Measurements from ENCODE around the gene LCN1.
A peak's percentile ranks its signal among the peaks of the same experiment; 100 is the strongest.
"Not testable (repeated sequence)": the region's sequence is repeated elsewhere in the genome, so short reads cannot be mapped to it uniquely, and the experiment has no call there.

Gene LCN1

DNA sequence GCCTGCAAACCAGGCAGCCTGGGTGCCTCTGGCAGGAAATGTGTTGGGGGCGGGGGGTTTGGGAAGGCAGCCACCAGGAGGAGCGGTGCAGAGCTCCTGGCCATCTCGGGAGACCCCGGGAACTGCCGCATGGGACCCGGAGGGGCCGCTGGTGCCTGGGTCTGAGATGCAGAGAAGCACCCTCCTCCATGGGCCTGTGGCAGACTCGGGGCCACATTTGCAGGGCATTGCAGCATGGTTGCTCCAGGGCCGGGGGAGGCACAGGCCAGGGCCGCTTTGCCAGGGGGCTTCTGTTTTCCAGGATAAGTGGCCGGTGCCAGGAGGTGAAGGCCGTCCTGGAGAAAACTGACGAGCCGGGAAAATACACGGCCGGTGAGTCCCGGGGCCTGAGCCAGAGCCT, 1.7 kb downstream of the LCN1 start:
- no peak for DNase-seq (ENCODE audit: low spot score)

DNA sequence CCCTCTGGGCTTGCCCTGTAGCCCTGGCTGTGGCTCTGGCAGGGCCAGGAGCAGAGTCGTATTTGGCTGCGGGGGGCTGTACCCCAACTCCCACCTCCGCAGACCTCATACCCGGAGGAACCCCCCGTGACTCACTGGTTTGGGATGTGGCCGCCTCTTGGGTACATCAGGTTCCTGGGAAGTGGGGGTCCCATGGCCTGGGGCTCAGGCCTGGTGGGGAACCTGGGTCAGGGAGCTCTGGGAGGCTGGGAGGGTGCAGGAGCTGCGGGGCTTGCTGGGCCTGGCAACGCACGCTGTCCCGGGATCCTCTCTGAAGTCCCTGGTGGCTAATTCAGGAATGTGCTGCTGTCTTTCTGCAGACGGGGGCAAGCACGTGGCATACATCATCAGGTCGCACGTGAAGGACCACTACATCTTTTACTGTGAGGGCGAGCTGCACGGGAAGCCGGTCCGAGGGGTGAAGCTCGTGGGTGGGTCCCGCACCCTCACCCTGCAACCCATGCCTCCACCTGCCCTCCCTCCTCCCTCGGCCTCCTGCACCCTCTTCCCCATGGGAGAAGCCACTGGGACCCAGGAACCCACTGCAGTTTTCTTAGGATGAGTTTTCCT, 2.4 kb downstream of the LCN1 start:
- no peak for DNase-seq (ENCODE audit: low spot score)

DNA sequence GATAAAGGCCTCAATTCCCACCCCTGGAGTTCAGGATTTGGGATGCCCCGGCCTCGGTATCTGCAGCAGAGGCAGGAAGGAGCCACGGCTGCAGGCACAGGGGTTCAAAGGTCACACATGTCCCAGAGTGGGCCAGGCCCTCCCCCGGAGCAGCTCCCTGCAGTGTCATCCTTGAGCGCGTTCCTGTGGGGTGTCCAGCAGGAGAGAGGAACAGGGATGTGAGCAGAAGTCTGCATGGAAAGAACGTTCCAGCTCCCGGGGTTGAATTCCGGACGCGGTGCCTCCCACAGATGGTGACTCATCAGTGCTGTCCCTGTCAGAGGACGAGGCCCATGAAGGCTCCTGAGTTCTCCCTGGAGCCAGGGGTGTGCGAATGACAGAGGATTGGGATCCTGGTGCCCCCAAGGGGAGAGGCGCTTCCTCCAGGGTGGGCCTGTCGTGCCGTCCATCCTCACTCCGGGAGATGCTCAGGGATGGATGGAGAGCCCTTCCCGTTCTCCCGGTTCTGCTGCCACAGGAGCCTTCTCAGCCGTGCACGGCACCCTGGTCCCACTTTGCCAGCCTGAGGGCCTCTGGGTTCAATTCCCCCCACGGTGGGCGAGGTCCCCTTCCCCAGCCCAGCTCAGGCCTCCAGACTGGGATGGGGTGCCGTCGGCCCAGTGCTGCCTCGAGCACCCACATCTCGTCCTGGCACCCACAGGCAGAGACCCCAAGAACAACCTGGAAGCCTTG, 3.1 kb downstream of the LCN1 start:
- DNase-seq (ENCODE audit: low spot score): no peak

DNA sequence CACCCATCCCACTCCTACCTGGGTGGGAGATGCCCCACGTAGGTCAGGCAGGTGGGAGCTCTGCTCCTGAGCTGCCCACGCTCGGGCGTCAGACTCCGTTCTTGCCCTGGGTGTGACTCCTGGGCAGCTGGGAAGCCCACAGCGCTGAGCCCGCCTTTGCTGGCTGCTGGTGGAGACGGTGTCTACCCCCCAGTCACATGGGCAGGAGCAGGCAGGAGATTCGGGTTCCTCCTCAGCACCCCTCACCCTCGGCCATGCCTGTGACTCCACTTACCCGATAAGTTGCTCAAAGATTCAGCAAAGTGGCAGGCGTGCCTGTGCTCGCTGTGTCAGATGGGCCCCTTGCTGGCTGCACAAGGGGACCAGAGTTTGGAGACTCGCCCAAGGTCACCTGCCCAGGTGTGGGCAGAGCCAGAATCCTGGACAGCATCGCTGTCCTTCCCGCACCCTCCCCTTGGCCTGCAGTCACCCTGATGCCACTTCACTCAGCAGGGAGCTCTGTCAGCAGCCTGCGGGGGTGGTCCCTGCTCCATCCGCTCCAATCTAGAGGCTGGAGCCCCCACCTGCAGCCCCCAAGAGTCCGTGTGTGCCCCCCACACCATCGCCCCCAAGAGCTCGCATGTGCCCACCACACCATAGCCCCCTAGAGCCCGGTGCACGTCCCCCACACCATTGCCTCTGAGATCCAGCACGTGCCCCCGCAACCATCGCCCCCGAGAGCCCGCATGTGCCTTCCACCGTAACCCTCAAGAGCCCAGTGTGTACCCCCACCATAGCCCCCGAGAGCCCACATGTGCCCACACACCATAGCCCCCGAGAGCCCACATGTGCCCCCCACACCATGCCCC, 4.2 kb downstream of the LCN1 start:
- no peak for DNase-seq (ENCODE audit: low spot score)

DNA sequence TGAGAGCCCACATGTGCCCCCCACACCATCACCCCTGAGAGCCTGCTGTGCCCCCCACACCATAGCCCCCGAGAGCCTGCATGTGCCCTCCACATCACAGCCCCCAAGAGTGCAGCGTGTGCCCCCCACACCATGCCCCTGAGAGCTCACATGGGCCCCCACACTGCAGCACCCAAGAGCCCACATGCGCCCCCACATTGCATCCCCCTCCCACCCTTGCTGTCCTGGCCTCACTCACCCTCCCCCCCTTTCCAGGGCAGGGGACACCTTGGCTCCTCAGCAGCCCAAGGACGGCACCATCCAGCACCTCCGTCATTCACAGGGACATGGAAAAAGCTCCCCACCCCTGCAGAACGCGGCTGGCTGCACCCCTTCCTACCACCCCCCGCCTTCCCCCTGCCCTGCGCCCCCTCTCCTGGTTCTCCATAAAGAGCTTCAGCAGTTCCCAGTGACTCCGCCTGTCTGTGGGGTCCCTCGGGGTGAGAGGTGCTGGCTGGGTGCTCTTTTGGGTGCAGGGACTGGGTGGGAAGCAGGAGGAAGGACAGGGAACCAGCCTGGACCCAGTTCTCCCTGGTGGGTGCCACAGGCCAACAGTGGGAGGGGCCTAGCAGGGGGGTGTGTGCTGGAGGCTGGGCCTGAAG, 5.0 kb downstream of the LCN1 start:
- no peak for DNase-seq (ENCODE audit: low spot score)

DNA sequence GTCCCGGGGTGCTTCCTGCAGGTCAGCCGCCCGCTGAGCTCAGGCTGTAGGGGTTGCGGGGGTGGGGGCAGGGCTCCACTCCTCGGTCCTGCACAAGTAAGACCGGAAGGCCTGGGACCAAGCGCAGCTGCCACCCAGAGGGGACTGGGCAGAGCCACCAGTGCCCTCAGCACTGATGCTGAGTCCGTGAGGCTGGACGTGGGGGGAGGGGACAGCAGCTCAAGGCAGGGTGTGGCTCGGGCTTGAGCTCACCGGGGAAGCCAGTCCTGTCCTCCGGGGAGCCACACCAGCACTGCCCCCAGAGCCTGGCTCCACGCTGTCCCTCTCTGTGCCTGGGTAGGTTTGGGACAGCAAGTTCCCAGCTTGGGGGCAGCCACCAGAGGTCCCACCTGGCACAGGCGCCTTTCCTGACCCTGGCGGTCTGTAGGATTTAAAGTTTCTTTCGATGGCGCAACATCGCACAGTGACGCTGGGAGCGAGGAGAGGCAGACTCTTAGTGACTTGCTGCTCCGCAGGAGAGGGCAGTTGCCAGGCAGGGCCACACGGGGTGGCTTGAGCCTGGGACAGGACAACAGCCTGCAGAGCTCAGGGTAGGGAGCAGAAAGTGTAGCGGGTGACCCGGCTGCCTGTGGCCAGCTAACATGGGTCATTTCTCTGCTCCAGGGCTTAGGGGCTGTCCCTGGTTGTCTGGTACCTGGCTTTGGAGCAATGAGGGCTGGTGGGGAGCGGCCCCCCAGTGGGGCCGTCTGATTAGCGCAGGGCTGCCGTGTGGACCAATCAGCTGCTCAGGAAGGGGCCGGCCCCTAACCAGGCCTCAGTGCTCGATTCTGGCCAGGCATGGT, 5.7 kb downstream of the LCN1 start:
- no peak for DNase-seq (ENCODE audit: low spot score)

DNA sequence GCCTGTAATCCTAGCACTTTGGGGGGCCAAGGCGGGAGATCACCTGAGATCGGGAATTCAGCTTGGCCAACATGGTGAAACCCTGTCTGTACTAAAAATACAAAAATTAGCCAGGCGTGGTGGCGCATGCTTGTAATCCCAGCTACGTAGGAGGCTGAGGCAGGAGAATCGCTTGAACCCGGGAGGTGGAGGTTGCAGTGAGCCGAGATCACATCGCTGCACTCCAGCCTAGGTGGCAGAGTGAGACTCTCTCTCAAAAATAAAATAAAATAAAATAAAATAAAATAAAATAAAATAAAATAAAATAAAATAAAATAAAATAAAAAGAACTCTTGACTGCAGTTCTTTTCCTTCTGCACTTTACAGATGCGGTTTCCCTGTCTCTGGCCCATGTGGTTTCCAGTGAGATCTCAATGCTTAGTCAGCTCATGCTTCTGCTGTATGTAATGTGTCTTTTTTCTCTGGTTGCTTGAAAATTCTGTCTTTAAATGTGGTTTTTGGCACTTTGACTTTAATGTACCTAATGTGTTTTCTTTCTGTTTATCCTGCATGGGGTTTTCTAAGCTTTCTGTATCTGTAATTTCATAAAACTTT, 7.7 kb downstream of the LCN1 start:
- DNase-seq (ENCODE audit: low spot score): not testable (repeated sequence)

DNA sequence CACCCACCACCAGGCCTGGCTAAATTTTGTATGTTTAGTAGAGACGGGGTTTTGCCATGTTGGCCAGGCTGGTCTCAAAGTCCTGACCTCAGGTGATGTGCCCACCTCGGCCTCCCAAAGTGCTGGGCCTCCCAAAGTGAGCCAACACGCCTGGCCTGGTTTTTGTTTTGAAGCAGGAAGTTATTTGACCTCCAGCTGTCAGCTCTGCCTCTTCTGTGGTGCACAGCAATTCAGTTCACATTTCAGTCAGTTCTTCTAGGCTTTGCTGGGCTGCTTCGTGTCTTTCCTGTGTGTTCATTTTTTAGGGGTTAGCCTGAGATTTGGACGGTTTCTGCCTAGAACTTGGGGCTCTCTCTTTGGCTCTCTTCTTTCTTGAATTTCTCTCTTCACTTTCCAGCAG, 8.9 kb downstream of the LCN1 start:
- no peak for DNase-seq (ENCODE audit: low spot score)

DNA sequence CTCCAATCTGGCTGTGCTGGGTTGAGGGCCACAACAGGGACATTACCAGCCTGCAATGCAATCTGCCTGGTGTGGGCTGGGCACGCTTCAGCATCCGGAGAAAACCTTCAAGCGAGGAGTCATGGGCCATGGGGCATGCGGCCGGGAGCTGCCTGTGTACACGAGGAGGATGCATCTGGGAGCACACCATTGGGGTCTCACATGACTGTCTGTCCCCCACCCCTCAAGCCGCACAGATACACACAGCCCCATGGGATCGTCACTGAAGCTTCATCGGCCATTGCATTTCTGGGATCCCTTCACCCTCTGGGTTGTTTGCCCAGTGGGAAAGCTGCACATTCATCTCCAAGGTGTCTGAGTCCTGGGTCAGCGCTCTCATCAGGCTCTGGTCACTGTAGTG, 9.9 kb downstream of the LCN1 start:
- DNase-seq (ENCODE audit: low spot score): no peak

DNA sequence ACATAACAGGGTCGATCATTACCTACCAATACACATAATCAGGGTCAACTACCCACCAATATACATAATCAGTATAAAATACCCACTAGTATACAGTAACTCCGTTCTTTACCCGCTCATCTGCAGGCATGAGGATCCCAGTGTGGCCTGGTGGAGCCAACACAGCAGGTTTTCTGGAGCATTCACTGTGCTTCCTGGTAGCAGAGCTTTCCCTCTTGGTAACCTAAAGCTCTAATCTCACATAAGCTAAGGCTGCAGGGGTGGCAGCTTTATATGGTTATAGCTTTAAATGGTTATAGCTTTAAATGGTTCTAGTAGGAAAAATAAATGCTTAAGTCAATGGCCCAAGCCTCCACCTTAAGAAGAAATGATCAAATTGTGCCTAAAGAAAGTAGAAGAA, 11.9 kb downstream of the LCN1 start:
- DNase-seq (ENCODE audit: low spot score): no peak

DNA sequence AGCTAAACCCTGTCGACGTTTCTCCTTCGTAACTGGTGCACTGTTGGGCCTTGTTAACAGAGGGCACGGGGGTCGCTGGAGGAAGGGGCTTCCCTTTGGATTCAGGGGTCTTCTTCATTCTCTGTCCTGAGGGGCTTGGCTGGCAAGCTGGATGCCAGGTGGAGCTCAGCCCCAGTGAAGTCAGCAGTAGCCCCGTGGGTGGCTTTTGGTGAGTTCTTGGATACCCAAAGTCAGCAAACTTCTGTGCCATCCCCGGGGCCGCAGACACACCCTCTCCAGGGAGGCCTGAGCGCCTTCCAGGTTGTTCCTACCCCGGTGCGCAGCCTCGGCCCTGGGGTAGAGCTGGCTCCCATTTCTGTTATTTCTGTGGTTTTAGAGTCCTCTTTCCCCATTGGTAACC, 12.4 kb downstream of the LCN1 start:
- no peak for DNase-seq (ENCODE audit: low spot score)

DNA sequence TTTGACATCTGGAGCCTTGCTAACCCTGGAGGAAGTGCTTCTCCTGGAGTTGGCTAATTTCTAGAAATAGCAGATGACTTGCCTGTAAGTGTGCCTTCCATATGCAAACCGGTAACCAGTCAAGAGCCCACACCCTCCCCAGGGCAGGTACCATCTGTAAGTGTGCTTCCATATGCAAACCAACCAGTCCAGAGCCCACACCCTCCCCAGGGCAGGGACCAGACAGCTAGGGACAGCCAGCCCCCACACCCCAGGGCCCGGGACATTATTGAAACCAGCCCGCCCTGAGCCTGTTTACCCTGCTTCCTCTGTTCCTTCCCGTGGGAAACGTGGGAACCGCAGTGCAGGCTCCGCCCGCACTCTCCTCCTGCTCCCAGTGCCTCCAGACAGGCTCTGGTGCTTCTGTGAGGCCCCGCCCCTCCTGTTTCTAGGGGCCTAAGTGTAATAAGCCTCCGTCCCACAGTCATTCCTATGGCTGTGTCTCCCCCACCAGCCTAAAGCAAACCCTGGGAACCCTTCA, 13.0 kb downstream of the LCN1 start:
- not testable (repeated sequence) for DNase-seq (ENCODE audit: low spot score)

DNA sequence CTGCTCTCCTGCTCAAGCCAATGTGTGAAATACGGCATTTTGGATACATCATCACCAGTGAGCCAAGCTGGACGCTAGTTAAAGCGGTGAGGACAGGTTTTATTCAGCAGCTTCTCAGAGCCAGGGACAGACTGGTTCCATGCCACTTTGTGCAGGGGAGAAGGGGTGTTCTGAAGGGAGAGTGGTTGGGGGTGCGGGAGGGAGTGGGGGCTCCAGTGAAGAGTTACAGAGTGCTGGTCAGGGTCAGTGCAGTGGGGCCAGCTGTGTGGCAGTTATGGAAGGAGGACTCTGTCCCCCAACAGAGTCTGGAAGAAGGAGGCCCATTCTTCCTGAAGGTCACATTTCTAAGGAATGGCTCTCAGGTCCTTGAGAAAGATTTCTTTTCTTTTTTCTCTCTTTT, 13.6 kb downstream of the LCN1 start:
- not testable (repeated sequence) for DNase-seq (ENCODE audit: low spot score)

DNA sequence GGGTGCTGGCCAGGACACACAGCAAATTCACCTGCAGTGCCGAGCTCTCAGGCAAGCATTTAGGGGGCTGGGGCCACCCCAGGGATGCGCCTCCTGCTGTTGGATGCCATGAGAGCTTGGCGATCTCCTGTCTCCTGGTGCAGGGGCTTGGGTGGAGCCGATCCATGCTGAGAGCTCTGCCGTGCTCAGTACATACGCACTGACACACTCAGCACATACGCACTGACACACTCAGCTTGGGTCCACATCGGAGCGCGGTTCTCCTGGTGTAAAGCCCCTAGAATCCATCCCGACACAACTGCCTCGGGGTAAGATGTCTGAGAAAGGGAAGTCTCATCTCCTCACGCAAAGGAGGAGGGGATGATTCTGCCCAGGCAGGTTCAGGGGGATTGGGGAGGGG, 14.4 kb downstream of the LCN1 start:
- DNase-seq (ENCODE audit: low spot score): not testable (repeated sequence)

DNA sequence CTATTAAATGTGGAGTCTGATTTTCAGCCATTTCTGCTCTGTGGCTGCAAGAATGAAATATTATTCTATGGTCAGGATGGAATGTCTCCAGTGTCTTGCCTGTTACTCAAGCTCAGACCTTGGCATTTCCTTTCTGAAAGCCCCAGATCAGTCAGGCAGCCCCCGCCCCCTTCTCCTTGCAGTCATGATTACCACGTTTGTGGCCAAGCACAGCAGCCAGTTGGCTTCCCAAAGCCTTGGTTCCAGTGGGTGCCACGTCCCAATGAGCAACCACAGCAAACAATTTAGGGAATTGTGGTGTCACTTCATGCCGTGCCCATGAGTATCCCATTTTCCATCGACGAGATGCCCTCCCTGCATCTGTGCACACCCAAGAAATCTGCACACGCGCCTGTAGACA, 15.0 kb downstream of the LCN1 start:
- DNase-seq (ENCODE audit: low spot score): peak; percentile 21

DNA sequence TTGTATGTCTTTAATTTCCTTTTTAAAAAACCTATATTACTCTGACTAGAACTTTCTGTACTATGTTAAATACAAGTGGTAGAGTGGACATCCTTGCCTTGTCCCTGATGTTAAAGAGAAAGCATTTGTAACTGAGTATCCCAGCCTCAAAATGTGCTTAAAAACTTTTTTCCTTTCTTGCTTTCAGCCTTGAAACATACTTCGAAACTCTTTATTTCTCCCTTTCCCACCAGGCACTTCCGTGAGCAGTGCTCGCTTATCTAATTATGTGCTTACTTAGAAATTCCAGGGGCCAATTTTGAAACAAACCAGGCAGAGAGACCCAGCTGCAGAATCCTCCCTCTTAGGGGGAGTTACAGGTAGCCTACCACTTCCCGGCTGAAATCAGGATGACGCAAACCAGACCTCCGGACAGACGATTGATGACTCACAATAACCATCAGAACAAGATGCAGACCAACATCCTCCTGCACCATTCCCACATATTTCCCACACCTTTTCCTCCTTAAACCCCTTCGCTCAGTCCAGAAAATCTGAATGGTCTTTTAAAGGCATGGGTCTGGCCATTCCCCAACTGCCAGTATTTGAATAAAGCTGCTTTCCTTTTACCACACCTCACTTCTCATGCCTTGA, 22.1 kb downstream of the LCN1 start:
- not testable (repeated sequence) for DNase-seq (ENCODE audit: low spot score)

DNA sequence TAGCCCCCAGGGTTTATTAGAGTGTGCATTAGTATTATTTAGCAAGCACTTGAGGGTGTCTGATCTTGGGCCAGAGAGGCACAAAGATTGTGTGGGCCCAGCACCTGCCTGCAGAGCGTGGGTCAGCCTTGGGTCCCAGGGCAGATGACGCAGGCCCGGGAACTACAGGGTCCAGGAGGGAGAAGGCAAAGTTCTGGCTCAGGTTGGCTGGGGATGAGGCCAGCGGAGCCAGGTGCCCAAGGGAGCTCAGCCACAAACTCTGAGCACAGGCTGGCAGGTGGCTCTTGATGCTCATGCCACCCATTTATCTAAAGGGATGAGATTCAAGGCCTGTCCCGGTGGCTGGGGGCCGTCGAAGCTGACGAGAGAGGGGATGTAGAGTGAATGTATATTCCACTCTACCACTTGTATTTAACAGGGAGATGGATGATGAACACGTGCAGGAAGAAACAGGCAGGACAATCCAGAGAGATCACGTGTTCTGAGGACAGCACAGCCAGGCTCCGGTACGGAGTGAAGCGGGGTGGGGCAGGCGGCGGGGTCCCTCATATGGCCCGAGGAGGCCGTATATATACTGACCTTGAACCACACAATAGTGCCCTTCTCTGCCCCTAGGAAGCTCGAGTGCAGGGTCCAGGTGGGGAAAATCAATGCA, 23.9 kb downstream of the LCN1 start:
- no peak for DNase-seq (ENCODE audit: low spot score)

DNA sequence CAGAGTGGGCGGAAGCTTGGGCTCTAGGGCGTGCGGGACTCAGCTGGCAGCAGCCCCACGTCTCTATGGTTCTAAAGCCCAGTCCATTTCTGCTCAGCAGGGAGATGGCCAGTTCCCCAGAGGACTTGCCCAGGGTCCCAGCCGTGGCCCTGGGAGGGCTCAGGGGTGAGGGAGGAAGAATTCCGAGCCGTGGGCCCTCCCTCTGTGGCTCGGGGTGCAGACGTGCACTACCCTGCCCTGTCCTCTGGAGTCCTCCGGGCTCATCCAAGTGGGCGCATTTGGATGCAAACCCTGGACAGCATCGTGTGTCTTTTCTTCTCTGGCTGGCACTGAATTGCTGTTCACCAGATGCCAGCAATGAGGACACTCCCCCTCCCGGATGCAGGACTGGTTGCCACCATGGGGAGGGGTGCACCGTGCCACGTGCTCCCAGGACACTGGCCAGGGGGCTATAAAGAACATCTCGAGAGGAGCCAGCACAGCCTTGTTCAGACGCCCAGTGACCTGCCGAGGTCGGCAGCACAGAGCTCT, 24.5 kb downstream of the LCN1 start, which contains the start of gene OBP2A:
TSS of gene OBP2A (plus strand) at position 481 of the 531 bp plus-strand sequence. CDS start 55 bp downstream, outside the sequence.
- DNase-seq (ENCODE audit: low spot score): not testable (repeated sequence)

DNA sequence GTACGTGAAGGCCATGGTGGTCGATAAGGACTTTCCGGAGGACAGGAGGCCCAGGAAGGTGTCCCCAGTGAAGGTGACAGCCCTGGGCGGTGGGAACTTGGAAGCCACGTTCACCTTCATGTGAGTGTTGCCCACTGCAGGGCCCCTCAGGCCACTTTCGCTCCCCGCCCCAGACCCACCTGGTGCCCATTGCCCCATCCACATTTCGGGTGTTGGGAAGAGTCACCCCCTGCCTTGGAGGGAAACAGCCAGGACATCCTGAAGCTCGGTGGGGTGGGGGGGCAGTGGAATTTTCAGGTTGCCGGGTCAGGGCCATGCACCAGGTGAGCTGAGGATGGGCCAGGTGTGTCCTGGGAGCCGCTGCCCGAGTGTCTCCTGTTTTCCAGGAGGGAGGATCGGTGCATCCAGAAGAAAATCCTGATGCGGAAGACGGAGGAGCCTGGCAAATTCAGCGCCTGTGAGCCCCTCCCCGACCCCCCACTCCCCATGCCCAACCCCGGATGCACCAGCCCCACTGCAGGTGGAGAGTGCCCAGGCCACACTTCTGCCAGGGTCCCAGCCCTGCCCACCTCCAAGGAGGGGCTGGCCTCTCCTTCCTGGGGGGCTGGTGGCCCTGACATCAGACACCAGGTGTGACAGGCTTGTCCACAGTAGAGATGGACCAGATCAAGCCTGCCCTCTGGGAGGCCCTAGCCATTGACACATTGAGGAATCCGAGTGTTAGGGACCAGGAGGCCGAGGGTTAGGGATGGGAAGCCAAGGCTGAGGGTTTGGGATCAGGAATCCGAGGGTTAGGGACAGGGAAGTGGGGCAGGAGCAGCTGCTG, 25.8 kb downstream of the LCN1 start:
- not testable (repeated sequence) for DNase-seq (ENCODE audit: low spot score)
